NOMO-1 (cell line): ENCODE results near the gene LRRC74A.

Source experiments
- DNase-seq, 2 experiments: peaks; one replicate each; lab custom pipeline; 2025; ENCODE audit not compliant: unreplicated experiment in 2 of 2; lab: John Stamatoyannopoulos, UW

Gene LRRC74A

GRCh38 chr14:76826122-76826521 lies at the start of gene LRRC74A:
Gene LRRC74A (plus strand): TSS chr14:76826408. CDS start chr14:76826698, 290 bp downstream.
- DNase-seq: no peak

DNA sequence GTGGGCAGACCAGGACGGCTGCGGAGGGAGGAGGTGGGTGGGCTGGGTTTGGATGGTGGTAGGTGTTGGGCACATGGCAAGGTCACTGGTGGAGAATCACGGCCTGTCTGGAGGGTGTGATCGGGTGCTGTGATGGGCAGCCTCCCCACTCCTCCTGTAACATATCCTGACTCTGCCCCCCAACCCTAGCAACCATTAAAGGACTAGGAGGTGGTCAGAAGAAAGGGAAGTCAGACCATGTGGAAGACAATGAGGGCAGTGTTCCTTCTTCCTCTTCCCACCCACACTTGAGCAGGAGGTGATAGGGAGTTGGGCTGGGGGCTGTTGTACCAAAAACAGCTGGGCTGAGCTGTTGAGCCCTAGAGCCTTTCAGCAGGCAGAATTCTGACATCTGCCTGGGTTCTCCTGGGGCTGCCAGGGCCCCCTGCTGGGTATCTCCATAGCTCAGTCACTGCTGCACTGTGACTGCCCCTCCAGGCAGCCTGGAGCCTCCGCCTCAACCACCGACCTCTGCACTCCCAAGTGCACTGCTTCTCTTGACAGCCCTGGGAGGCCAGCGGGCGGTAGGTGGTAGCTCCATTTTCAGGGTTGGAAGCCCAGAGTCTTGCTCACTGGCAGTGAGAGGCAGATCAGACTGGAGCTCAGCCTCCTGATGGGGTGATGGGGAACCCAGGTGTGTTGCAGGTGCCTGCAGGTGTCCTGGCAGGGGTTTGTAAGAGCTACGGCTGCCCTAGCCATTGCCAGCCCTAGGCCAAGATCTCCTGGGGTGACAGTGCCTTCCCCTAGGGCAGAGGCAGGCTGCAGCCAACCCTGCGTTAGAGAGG lies 49.6 kb upstream of the LRRC74A start:
- DNase-seq: peak in 1 of 2 experiments; percentile 5

DNA sequence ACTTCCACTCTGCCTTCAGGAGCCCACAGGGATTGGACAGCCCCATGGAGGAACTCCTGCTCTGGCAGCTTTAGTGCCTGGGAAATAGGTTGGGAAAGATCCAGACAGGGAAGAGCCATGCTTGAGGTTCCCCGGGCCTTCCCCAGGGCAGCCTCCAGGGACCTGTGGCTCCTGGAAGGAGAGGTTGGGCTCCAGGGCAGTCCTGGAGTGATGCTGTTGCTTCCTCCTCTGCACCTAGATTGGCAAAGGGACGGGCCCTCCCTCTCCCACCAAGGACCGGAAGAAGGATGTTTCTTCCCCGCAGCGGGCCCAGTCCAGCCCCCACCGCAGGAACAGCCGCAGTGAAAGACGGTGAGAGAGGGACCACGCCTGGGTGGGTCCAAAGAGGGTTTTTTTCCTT lies 48.5 kb upstream of the LRRC74A start:
- no peak for DNase-seq

- DNase-seq: no peak
These were observed 47.5 kb upstream of the LRRC74A start for GRCh38 chr14:76778546-76779215.

DNA sequence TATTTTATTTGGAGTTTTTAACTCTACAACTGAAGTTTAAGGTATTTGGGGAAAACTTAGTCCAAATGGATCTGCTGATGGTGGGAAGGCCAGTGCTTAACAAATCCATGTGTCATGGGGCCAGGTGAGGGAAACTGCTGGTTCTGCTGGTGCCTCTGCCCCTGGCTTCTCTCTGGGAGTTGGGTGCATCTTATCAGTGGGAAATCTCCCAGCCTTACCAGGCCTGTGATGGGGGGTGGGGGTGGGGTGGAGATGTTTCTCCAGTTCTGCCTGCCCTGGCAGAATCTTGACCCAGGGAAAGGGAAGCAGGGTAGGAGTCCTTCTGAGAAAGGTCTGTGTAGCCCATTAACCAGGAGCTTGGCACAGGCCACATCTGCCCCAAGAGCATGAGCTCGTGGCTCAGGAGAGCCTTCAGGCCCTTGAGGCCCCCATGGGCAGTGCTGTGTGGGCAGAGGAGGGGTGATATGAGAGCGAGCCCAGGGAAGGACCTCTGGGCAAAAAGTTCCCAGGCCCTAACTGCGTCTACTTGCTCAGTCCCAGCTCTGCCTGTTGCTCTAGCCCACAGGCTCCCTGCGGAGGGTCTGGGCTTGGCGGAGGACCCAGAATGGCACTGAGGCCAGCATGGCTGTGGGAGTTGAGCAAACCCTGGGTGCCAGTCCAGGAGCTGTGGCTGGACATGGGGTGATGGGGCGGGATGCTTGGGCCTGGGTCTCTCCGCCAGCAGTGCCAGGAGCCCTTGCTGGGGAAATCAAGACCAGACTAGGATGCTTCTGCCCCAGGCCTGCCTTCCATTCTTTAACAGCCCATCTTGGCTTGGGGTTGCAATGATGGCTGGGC lies 46.8 kb upstream of the LRRC74A start:
- no peak for DNase-seq

- DNase-seq: no peak
These were observed 46.2 kb upstream of the LRRC74A start for GRCh38 chr14:76780058-76780345.

GRCh38 chr14:76780360-76780759 lies 45.8 kb upstream of the LRRC74A start:
- no peak for DNase-seq

DNA sequence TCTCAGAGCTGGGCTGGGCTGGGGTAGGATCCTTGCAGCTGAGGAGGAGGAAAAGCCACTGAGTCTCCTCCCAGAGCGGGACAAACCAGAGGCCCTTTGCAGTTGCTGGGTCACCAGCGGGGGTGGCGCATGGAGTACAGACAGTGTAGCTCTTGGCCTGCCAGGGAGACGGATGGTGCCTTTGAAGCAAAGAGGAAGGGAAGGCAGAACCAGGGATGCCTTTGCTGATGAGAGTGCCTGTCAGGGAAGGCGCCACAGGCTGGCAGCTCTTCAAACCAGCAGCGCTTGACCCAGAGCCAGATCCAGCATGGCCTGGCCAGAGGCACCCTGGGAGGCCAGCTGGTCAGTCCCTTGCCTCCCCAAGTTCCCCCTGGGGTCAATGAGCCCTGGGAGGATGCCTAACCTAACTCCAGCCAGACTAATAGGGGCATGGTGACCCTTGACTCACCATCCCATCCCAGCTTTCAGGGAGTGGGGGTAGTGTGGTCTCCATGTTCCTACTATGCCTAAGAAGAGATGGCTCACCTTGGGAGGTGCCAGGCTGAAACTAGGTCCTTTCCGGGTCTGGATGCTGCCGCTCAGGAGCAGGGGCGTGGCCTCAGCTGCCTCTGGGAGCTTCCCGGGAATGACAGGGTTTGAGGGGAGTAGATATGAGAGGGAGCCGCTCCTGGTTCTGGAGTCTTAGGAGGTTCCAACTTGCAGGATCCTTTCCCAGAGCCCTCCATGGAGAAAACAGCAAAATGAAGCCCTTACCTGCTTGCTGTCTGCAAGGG lies 45.1 kb upstream of the LRRC74A start:
- DNase-seq: no peak

DNA sequence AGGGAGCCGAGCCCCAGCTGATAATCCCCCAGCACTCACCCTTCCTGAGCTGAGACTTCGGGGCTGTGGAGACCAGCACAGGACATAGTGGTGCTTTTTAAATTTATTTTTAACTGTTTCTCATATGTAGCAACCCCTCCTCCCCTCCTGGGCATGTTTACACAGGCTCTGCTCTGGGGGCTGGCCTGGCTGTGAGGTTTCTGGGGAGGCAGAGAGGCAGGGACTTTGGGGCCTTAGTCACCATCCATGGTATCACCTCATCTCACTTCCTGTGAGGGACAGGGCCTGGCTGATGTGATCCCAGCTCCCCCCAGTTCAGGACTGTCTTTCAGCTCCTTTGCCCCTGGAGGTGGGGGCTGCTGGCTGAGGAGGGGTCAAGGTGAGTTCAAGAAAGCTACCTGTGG lies 44.6 kb upstream of the LRRC74A start:
- DNase-seq: no peak

GRCh38 chr14:76782115-76782884 lies 43.9 kb upstream of the LRRC74A start:
- DNase-seq: no peak

- no peak for DNase-seq
These were observed 43.2 kb upstream of the LRRC74A start for GRCh38 chr14:76782885-76783566.

GRCh38 chr14:76784266-76784874 lies 41.8 kb upstream of the LRRC74A start:
- no peak for DNase-seq

DNA sequence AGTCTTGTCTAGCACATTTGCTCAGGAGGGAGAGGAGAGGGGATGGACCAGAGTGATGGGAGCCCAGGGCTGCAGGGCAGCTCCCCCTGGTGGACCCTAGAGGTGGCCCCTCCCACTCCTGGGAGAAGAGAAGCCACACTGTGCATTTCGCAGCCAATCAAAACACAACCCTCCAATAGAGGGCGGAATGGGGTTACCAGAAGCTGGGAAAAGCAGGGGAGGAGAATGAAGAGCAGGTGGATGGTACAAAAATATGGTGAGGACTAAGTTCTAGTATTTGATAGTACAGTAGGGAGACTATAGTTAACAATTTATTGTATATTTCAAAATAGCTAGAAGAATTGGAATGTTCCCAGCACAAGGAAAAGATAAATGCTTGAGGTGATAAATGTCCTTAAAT lies 41.3 kb upstream of the LRRC74A start:
- DNase-seq: peak; percentile 64 to 82

- DNase-seq: no peak
These were observed 39.6 kb upstream of the LRRC74A start for GRCh38 chr14:76786601-76787000.

DNA sequence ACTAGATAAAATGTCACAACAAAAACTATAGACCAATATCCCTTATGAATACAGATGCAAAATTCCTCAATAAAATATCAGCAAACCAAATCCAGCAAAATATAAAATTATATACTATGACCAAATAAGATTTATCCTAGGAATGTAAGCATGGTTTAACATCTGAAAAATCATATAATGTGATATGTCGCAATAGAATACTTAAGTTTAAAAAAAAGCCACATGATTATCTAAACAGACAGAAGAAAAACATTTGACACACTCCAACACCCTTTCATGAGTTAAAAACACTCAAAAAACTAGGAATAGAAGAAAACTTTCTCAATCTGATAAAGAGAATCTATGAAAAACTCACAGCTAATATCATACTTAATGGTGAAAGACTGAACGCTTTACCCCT lies 33.8 kb upstream of the LRRC74A start:
- no peak for DNase-seq

DNA sequence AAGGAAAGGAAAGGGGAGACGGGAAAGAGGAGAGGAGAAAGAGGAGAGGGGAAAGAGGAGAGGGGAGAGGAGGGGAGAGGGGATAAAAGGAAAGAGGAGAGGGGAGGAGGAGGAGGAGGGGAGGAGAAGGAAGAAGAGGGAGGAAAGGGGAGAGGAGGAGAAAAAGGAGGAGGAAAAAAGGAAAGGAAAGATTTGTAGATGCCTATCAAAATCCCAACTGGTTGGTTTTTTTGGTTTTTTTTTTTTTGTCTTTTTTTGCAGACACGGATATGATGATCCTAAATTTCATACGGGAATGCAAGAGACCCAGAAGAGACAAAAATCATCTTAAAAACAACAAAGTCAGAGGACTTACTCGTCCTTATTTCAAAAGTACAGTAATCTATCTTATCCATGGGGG lies 32.9 kb upstream of the LRRC74A start:
- no peak for DNase-seq

DNA sequence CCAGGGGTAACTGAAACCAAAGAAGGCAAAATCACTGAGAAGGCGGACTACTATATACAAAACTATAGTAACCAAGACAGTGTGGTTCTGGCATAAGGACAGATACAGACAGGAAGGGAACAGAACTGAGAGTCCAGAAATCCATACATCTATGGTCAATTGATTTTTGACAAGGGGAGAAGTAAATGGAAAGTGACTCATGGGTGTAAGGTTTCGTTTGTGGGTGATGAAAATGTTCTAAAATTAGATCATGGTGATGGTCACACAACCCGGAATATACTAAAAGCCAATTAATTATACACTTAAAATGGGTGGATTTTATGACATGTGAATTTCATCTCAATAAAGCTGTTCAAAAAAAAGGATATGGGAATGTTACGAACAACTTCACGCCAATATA lies 32.3 kb upstream of the LRRC74A start:
- no peak for DNase-seq

- no peak for DNase-seq
These were observed 19.8 kb upstream of the LRRC74A start for GRCh38 chr14:76806446-76806845.

DNA sequence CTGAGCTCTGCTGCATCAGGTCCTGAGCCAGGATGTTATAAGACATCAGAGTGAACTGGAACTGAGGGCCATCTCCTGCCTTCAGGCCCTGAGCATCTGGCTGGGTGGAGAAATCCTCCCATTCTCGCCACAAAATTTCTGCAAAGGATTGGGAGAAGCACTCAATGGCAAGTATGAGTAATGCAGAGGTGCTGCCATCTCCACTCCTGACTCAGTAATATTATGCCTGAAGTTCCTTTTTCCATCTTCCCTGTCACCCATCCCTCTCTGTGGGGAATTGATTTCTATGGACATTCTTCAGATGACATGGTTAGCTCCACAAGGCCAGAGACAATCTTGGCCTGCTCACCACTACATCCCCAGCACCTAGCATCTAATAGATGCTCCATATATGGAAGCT lies 18.2 kb upstream of the LRRC74A start:
- no peak for DNase-seq
